ENCODE measurements around the gene CBFB. TPM values are rescaled to one million over a fixed set of nuclear protein-coding genes. Genes with fewer than 3 reads are reported as not detected.

The CBFB gene
- total RNA-seq, 1 donor from 2014 or later, result 59.1 TPM

DNA sequence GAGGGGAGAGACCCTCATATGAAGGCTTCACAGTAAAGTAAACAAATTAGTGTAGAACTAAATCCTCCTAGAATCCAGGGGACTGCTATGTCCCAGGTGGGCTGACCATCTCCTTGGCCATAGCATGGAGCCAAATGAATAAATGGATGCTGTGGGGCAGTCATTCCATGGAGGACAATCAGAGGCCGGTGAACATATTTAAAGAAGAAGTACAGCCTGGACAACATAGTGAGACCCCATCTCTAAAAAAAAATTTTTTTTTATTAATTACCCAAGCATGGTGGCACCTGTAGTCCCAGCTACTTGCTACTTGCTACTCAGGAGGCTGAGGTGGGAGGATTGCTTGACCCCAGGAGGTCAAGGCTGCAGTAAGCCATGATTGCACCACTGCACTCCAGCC lies 5.3 kb upstream of the CBFB start:
- intact Hi-C loops (cut with DNase I), result no loop called here
- no peak overlapping the region for H3K27ac ChIP-seq
- DNase-seq (ENCODE audit: low spot score in 2 of 2), result peak in 1 of 2 donors; percentile 37
- H3K4me1 ChIP-seq, result peaks cover 0 to 3% of the 10 kb centered on the region in 2 donors
- H3K9me3 ChIP-seq, result no peaks in the 10 kb centered on the region
- TF ChIP-seq, protein P1, sequence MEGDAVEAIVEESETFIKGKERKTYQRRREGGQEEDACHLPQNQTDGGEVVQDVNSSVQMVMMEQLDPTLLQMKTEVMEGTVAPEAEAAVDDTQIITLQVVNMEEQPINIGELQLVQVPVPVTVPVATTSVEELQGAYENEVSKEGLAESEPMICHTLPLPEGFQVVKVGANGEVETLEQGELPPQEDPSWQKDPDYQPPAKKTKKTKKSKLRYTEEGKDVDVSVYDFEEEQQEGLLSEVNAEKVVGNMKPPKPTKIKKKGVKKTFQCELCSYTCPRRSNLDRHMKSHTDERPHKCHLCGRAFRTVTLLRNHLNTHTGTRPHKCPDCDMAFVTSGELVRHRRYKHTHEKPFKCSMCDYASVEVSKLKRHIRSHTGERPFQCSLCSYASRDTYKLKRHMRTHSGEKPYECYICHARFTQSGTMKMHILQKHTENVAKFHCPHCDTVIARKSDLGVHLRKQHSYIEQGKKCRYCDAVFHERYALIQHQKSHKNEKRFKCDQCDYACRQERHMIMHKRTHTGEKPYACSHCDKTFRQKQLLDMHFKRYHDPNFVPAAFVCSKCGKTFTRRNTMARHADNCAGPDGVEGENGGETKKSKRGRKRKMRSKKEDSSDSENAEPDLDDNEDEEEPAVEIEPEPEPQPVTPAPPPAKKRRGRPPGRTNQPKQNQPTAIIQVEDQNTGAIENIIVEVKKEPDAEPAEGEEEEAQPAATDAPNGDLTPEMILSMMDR (IDR thresholded peaks at IDR 0.05), result no peak
- no peaks in the 10 kb centered on the region for H3K27me3 ChIP-seq
- no peak overlapping the region for H3K4me3 ChIP-seq
- H3K36me3 ChIP-seq, result no peaks in the 10 kb centered on the region

DNA sequence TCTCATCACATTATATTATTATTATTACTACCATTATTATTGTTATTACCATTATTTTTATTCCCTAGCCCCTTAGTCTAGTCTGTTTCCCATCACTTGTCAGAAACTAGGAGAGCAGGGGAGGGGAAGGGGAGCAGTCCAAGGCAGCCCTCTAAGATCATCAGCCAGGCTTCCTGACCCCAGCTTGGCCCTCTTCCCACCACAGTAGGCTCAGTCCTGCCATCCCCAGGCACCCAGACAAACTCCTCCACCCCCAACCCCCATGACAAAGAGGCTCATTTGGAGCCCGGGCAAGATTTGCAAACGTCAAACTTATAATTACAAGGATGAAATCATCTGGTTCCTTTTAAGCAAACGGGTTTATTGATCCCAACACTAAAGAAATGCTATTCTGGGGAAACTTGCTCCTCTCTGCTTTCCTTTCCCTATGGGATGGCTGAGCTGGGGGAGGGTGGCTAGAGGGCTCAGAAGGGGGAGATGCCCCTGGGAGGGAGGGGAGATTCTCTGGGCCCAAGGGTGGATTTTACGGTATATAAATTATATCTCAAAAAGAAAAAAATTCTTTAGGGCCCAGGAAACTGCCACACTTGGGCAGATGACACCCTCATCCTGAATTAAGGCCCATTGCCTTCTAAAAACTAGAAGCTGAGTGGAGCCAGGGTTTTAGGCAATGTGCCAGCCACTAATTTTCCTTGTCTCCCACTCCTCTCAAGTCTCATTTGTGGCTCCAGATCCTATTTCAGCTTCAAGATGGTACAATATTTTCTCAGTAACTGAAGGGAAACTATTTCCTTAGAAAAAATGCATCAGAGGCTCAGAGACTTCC lies 4.4 kb upstream of the CBFB start:
- Histone ChIP-seq H3K27me3 (no peaks in the 10 kb centered on the region), H3K27ac (no peak overlapping the region), H3K4me3 (no peak overlapping the region), H3K9me3 (no peaks in the 10 kb centered on the region), H3K4me1 (peaks cover 0 to 3% of the 10 kb centered on the region in 2 donors), H3K36me3 (no peaks in the 10 kb centered on the region)
- intact Hi-C loops (cut with DNase I), result loop anchor here (5.0 kb wide), 2 partner anchors 83 to 133 kb away; partner anchors contain the start of genes FBXL8, PHAF1 and TRADD
- DNase-seq (ENCODE audit: low spot score in 2 of 2), result peak in 1 of 2 donors; percentile 34
- TF ChIP-seq, protein P1 (IDR thresholded peaks at IDR 0.05), result no peak

DNA sequence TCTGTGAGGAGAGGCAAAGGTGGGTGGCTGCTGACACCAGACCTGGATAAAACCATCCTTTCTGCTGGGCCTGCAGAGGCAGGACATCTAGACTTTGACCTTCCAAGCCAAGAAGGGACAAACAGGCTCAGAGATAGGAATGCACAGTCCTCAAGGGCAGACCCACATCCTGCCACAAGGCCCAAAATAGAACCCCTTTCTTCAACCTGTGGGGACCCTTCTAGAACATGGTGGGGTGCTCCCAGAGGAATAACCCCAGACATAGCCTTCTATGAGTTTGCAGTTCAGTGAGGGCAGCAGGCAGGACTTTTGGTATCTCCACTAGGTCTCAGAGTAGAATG lies 3.8 kb upstream of the CBFB start:
- no peaks in the 10 kb centered on the region for H3K36me3 ChIP-seq
- intact Hi-C loops (cut with DNase I), result loop anchor here (5.0 kb wide), 2 partner anchors 82 to 132 kb away; partner anchors contain the start of genes FBXL8, PHAF1 and TRADD
- peaks cover 0 to 3% of the 10 kb centered on the region in 2 donors for H3K4me1 ChIP-seq
- TF ChIP-seq, protein P1 (IDR thresholded peaks at IDR 0.05), result no peak
- no peak overlapping the region for H3K4me3 ChIP-seq
- H3K9me3 ChIP-seq, result no peaks in the 10 kb centered on the region
- no peak overlapping the region for H3K27ac ChIP-seq
- no peaks in the 10 kb centered on the region for H3K27me3 ChIP-seq
- peak in 1 of 2 donors; percentile 38 for DNase-seq (ENCODE audit: low spot score in 2 of 2)

DNA sequence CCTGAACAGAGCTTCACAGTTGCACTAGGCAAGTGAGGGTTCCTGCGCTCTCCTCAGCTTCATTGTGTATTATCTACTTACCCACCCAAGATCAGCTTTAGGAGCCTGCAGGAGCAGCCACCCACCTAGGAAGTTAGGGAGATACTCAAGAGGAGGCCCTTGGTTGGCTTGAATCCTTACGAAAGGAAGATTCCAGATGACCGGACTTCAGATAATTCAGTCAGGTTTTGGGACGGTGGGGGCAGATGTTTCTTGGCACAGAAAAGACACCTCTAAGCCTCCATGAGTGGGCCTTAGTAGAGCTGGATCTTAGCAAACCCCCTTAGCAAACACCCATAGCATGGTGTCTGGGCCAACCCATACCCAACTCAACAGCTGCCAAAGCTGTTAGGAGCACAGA lies 2.4 kb upstream of the CBFB start:
- no peaks in the 10 kb centered on the region for H3K27me3 ChIP-seq
- intact Hi-C loops (cut with DNase I), result loop anchor here (5.0 kb wide), 2 partner anchors 81 to 131 kb away; partner anchors contain the start of genes FBXL8, PHAF1 and TRADD
- no peaks in the 10 kb centered on the region for H3K9me3 ChIP-seq
- TF ChIP-seq, protein P1 (IDR thresholded peaks at IDR 0.05), result no peak
- H3K4me3 ChIP-seq, result no peak overlapping the region
- peaks cover 7 to 16% of the 10 kb centered on the region in 2 donors for H3K4me1 ChIP-seq
- no peak overlapping the region for H3K27ac ChIP-seq
- peak in 1 of 2 donors; percentile 43 for DNase-seq (ENCODE audit: low spot score in 2 of 2)
- peaks cover 0 to 4% of the 10 kb centered on the region in 2 donors for H3K36me3 ChIP-seq

DNA sequence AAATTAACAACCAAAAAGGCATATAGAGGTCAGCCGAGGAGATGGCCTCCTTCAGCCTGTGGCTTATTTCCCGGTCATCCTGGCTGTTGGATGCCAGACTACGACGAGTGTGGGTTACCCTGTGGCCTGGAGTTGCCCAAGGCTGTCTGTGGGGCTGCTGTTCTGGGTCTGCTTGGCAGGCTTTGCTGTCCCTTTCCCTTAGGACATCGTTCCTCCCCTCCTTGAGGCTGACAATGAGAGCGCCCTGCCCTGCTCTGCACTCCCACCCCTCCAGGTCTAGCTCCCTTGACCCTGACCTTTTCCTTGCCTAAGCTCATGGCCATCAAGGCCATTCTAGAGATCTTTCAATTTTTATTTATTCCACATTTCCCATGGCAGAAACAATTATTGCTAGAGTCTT lies 1.9 kb upstream of the CBFB start:
- H3K27ac ChIP-seq, result no peak overlapping the region
- peaks cover 0 to 4% of the 10 kb centered on the region in 2 donors for H3K36me3 ChIP-seq
- peak in 1 of 2 donors; percentile 19 for DNase-seq (ENCODE audit: low spot score in 2 of 2)
- no peaks in the 10 kb centered on the region for H3K27me3 ChIP-seq
- no peak overlapping the region for H3K4me3 ChIP-seq
- intact Hi-C loops (cut with DNase I), result loop anchor here (5.0 kb wide), 2 partner anchors 80 to 130 kb away; partner anchors contain the start of genes FBXL8, PHAF1 and TRADD
- peaks cover 8 to 20% of the 10 kb centered on the region in 2 donors for H3K4me1 ChIP-seq
- H3K9me3 ChIP-seq, result no peaks in the 10 kb centered on the region
- TF ChIP-seq, protein P1 (IDR thresholded peaks at IDR 0.05), result no peak
